ENCODE measurements around the gene BCL2A1.
"Not testable (repeated sequence)": the region's sequence is repeated elsewhere in the genome, so short reads cannot be mapped to it uniquely, and the experiment has no call there.

The BCL2A1 gene

GRCh38 chr15:79919749-79920511, 51.1 kb downstream of the BCL2A1 start:
- DNase-seq: no peak

GRCh38 chr15:79919090-79919748, 51.8 kb downstream of the BCL2A1 start:
- DNase-seq: no peak

GRCh38 chr15:79918278-79918677, 52.7 kb downstream of the BCL2A1 start:
- DNase-seq: no peak

GRCh38 chr15:79916502-79917132, 54.4 kb downstream of the BCL2A1 start:
- DNase-seq: no peak

- not testable (repeated sequence) for DNase-seq
These were observed 55.1 kb downstream of the BCL2A1 start for GRCh38 chr15:79915776-79916501.

GRCh38 chr15:79914728-79915127, 56.3 kb downstream of the BCL2A1 start:
- DNase-seq: no peak
